ENCODE results near the gene PSMD14.

The PSMD14 gene

GRCh38 chr2:161419638-161420190 lies 111.5 kb downstream of the PSMD14 start:
- DNase-seq (ENCODE audit: low read depth) = no peak
- H3K4me3 ChIP-seq (ENCODE audit: low read depth, low read length) = no peak overlapping the region
- TF ChIP-seq, protein P1, sequence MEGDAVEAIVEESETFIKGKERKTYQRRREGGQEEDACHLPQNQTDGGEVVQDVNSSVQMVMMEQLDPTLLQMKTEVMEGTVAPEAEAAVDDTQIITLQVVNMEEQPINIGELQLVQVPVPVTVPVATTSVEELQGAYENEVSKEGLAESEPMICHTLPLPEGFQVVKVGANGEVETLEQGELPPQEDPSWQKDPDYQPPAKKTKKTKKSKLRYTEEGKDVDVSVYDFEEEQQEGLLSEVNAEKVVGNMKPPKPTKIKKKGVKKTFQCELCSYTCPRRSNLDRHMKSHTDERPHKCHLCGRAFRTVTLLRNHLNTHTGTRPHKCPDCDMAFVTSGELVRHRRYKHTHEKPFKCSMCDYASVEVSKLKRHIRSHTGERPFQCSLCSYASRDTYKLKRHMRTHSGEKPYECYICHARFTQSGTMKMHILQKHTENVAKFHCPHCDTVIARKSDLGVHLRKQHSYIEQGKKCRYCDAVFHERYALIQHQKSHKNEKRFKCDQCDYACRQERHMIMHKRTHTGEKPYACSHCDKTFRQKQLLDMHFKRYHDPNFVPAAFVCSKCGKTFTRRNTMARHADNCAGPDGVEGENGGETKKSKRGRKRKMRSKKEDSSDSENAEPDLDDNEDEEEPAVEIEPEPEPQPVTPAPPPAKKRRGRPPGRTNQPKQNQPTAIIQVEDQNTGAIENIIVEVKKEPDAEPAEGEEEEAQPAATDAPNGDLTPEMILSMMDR (IDR thresholded peaks at IDR 0.05; ENCODE audit: insufficient read depth, low read depth, low read length, missing control alignments) = no peak

DNA sequence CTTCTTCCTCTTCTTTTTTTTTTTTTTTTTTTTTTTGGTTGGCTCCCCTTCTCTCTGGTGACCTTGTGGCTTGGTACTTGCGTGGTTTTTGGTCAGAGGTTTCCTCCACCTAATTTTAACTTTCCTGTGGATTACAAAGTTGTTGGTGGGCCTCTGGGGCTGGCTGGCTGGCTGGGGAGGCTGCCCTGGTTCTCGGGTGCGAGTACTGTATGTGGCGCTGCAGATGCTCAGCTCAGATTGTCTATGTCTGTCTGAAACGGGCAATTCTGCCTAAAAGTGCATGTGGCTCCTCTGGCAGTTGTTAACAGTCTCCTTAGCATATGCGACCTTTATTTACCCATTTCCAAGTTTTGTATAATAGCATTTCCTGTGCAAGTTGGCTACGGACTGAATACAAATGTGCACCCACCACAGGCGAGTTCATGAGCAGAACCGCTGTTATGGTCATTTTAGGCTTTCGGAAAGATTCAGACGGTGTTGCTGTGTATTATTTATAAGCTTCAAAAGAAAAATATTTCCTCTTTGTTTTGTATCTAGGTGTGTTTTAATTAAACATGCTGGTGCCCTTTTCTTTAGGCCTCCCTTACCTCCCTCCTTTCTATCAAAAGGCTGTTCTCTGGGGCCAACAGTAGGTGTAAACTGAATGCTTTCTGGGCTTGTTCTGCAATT lies 112.3 kb downstream of the PSMD14 start:
- DNase-seq (ENCODE audit: low read depth) = no peak
- no peak overlapping the region for H3K4me3 ChIP-seq (ENCODE audit: low read depth, low read length)
- TF ChIP-seq, protein P1 (IDR thresholded peaks at IDR 0.05; ENCODE audit: insufficient read depth, low read depth, low read length, missing control alignments) = no peak

DNA sequence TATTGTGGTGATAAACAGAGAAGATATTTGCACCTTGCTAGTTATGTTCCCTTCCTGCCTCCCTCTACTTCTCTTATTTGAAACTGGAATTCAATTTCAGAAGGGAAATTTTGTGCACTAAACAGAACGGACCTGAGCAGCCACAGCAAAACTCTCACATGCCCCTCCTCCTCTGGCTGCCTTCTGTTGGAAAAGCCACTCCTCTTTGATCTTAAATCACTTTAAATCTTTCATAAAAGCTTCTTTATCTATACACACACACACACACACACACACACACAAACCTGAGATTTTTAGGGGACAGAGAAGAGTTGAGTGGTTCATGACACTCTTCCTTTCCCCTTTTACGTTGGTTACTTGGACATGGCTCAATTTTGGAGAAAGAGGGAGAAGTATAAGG lies 113.5 kb downstream of the PSMD14 start:
- DNase-seq (ENCODE audit: low read depth) = no peak
- TF ChIP-seq, protein P1 (IDR thresholded peaks at IDR 0.05; ENCODE audit: insufficient read depth, low read depth, low read length, missing control alignments) = no peak
- no peak overlapping the region for H3K4me3 ChIP-seq (ENCODE audit: low read depth, low read length)

DNA sequence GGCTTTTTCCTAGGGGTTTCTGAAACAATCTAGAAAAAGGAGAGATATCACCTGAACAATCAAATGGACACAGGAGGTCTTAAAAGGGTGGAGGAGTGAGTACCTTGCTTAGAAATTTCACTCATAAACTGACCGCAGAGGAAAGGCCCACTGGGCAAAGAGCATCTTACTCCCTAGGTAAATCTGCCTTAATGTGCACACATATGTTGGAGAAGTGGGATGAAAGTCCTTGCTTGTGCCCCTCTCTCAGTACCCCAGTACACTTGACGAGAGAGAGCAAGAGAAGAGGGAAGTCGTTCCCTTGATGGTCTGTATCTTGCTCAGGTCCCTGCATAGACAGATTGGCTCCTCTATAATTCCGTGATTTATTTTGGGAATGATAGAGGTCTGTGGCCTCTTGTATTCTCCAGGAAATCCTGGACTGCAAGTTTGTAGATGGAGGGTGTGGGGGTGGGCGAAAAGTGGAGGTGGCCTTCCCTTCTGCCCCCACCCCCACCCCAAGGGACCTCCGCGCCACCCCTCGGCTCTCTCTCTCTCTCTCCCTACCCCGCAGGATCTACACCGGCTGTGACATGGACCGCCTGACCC lies 114.7 kb downstream of the PSMD14 start:
- DNase-seq (ENCODE audit: low read depth) = no peak
- H3K4me3 ChIP-seq (ENCODE audit: low read depth, low read length) = no peak overlapping the region
- TF ChIP-seq, protein P1 (IDR thresholded peaks at IDR 0.05; ENCODE audit: insufficient read depth, low read depth, low read length, missing control alignments) = no peak

DNA sequence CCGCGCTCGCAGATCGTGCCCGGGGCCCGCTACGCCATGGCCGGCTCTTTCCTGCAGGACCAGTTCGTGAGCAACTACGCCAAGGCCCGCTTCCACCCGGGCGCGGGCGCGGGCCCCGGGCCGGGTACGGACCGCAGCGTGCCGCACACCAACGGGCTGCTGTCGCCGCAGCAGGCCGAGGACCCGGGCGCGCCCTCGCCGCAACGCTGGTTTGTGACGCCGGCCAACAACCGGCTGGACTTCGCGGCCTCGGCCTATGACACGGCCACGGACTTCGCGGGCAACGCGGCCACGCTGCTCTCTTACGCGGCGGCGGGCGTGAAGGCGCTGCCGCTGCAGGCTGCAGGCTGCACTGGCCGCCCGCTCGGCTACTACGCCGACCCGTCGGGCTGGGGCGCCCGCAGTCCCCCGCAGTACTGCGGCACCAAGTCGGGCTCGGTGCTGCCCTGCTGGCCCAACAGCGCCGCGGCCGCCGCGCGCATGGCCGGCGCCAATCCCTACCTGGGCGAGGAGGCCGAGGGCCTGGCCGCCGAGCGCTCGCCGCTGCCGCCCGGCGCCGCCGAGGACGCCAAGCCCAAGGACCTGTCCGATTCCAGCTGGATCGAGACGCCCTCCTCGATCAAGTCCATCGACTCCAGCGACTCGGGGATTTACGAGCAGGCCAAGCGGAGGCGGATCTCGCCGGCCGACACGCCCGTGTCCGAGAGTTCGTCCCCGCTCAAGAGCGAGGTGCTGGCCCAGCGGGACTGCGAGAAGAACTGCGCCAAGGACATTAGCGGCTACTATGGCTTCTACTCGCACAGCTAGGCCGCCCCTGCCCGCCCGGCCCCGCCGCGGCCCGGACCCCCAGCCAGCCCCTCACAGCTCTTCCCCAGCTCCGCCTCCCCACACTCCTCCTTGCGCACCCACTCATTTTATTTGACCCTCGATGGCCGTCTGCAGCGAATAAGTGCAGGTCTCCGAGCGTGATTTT lies 115.5 kb downstream of the PSMD14 start:
- DNase-seq (ENCODE audit: low read depth) = no peak
- TF ChIP-seq, protein P1 (IDR thresholded peaks at IDR 0.05; ENCODE audit: insufficient read depth, low read depth, low read length, missing control alignments) = no peak
- H3K4me3 ChIP-seq (ENCODE audit: low read depth, low read length) = no peak overlapping the region

DNA sequence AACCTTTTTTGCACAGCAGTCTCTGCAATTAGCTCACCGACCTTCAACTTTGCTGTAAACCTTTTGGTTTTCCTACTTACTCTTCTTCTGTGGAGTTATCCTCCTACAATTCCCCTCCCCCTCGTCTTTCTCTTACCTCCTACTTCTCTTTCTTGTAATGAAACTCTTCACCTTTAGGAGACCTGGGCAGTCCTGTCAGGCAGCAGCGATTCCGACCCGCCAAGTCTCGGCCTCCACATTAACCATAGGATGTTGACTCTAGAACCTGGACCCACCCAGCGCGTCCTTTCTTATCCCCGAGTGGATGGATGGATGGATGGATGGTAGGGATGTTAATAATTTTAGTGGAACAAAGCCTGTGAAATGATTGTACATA lies 116.2 kb downstream of the PSMD14 start:
- DNase-seq (ENCODE audit: low read depth) = no peak
- no peak overlapping the region for H3K4me3 ChIP-seq (ENCODE audit: low read depth, low read length)
- TF ChIP-seq, protein P1 (IDR thresholded peaks at IDR 0.05; ENCODE audit: insufficient read depth, low read depth, low read length, missing control alignments) = no peak

Measured in GM12865 (cell line).